ENCODE results near the gene RIPOR3.
"Not testable (repeated sequence)": the region's sequence is repeated elsewhere in the genome, so short reads cannot be mapped to it uniquely, and the experiment has no call there.

The RIPOR3 gene

GRCh38 chr20:50547964-50548363 lies 143.4 kb downstream of the RIPOR3 start:
- no peak for DNase-seq

DNA sequence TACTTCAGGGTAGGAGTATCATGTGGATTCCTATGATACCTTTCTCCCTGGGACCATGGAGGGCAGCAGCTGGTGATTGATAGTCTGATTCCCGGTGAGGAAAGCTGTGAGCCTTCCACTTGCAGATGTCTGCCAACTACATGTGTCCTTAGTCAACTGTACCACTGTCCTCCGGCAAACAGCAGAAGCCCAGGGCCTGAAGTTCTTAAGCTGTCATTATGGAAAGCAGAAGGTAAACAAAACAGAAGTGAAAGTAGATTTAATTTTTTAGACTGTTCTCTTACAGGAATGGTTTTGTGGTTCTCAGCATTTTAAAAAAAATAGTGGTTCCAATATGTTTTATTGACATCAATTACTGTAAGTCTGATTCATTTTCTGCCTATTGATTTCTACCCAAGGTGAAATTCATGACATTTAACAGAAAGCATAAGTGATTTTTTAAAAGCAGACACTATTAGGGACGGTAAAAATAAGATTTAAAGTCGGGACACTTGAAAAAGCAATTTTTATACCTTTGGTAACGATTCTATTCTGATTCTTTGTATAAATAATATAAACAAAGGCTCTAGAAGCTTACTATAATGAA lies 144.5 kb downstream of the RIPOR3 start:
- peak; percentile 23 for DNase-seq

GRCh38 chr20:50545126-50545525 lies 146.2 kb downstream of the RIPOR3 start:
- no peak for DNase-seq

GRCh38 chr20:50543326-50543725 lies 148.0 kb downstream of the RIPOR3 start:
- no peak for DNase-seq

GRCh38 chr20:50541606-50542041 lies 149.7 kb downstream of the RIPOR3 start:
- DNase-seq: no peak

DNA sequence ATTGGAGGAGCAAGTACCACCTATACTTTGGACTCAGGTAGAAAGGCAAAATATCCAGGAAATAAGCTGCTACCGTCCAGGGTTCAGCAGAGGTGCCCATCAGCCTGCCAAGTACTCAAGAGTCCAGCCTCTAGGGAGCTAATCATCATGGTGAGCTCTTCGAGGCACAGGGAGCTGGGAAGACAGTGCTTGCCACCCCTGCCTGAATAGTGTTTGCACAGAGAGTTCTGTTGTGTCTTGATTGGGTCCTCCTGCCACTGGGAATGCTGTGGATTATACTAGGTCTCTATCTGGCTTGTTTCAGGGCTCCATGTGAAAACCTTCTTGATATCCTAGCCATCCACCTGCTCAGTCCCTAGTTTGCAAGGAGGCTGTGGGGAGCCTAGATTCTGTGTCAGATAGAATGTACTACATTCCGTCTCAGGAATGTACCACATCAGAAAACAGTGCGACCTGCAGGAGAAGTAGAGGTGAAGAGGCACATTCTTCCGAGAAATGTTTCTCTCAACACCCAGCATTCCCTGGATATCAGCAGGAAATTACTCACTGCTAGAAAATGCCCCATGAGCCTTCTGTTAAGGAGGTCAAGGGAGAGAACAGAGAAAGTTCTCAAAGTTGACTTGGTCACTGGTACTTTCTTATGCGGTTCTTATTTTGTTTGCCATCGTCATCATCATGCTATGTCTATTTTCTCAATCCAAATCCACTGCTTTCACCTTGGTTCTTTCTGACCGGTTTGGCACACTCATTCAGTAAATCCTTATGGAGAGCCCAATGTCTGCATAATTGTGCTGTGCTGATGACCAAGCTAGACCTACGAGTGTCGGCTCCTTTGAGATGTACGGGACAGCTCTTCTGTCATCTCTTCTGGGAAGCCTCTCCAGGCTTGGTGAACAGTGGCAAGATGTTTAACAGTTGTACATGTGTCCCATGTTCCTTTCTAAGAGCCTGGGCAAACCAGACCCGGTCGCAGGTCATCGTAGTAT lies 150.4 kb downstream of the RIPOR3 start:
- no peak for DNase-seq

GRCh38 chr20:50539798-50540197 lies 151.5 kb downstream of the RIPOR3 start:
- DNase-seq: not testable (repeated sequence)

GRCh38 chr20:50538276-50538675 lies 153.1 kb downstream of the RIPOR3 start:
- no peak for DNase-seq

GRCh38 chr20:50537546-50538201 lies 153.7 kb downstream of the RIPOR3 start:
- no peak for DNase-seq

GRCh38 chr20:50536333-50536732 lies 155.0 kb downstream of the RIPOR3 start:
- no peak for DNase-seq
